ENCODE measurements around the gene FOXD2.

DNA sequence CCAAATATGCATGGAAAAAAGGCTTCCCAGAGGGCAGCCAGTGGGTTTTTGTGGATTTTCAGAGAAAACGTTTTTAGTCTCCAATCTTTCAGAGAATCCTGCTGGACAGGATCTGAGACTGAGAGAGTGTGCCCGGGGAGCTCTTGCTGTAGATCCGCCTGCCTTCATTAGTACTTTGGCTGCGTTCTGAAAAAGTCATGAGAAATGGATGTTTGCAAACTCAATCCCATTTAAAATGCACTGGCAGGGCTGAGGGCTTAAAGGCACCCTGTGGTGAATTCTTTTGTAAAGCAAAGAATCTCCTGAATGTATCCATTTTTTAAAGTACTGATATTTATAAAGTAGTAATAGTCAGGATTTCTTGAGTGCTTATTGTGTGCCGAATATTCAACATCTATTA lies 22.2 kb downstream of the FOXD2 start:
- TF ChIP-seq, protein P1, sequence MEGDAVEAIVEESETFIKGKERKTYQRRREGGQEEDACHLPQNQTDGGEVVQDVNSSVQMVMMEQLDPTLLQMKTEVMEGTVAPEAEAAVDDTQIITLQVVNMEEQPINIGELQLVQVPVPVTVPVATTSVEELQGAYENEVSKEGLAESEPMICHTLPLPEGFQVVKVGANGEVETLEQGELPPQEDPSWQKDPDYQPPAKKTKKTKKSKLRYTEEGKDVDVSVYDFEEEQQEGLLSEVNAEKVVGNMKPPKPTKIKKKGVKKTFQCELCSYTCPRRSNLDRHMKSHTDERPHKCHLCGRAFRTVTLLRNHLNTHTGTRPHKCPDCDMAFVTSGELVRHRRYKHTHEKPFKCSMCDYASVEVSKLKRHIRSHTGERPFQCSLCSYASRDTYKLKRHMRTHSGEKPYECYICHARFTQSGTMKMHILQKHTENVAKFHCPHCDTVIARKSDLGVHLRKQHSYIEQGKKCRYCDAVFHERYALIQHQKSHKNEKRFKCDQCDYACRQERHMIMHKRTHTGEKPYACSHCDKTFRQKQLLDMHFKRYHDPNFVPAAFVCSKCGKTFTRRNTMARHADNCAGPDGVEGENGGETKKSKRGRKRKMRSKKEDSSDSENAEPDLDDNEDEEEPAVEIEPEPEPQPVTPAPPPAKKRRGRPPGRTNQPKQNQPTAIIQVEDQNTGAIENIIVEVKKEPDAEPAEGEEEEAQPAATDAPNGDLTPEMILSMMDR (conservative IDR thresholded peaks at IDR 0.05; ENCODE audit: low read depth, low read length) = no peak
- no peak for TF ChIP-seq EZH2 (IDR thresholded peaks at IDR 0.05; ENCODE audit: borderline replicate concordance, low read depth, low read length, poor library complexity, severe bottlenecking)
